K562 (cell line): ENCODE measurements around the gene APBA2. TPM values are rescaled to one million over a fixed set of nuclear protein-coding genes. Genes with fewer than 3 reads are reported as not detected.

Source experiments
- CAMTA2 ChIP-seq: fragments of 250-450 bp; sonication (Bioruptor Pico); conservative IDR thresholded peaks from 2 replicates; pipeline ENCODE4 v1.5.1; 2022
- FOS ChIP-seq: IDR thresholded peaks from 3 replicates; pipeline ENCODE4 v1.6.1; 2011; ENCODE audit not compliant: insufficient read length; ENCODE audit errors: extremely low read depth
- FOXA1 ChIP-seq: fragments of 450-650 bp; IDR thresholded peaks from 2 replicates; pipeline ENCODE4 v1.6.1; 2016; ENCODE audit warnings: mild to moderate bottlenecking, borderline replicate concordance
- HNRNPLL ChIP-seq: fragments of 200-400 bp; formaldehyde crosslinking; IDR thresholded peaks from 2 replicates; pipeline ENCODE4 v1.6.1; 2017; ENCODE audit warnings: low read length, low read depth, mild to moderate bottlenecking; ENCODE audit not compliant: poor library complexity, severe bottlenecking
- MYNN ChIP-seq, 2 experiments: sonication (generic); formaldehyde crosslinking in 1 of 2; IDR thresholded peaks; 2 replicates each; pipeline versions ENCODE4 v1.5.0 to v1.6.1; 2016 to 2020; ENCODE audit warnings: antibody characterized with exemption in 1 of 2, missing genetic modification reagents in 1 of 2
- NFYB ChIP-seq: IDR thresholded peaks from 2 replicates; pipeline ENCODE4 v1.6.1; 2011; ENCODE audit warnings: mild to moderate bottlenecking, moderate library complexity; ENCODE audit not compliant: insufficient read length; ENCODE audit errors: extremely low read depth
- PRPF4 ChIP-seq: fragments of 200-400 bp; formaldehyde crosslinking; IDR thresholded peaks from one replicate; pipeline ENCODE4 v1.6.1; 2017; ENCODE audit warnings: low read length, low read depth, mild to moderate bottlenecking; ENCODE audit not compliant: insufficient read depth, poor library complexity, severe bottlenecking
- ZFP36 ChIP-seq: fragments of 150-350 bp; IDR thresholded peaks from 2 replicates; pipeline ENCODE4 v1.6.1; 2018; ENCODE audit warnings: low read length, low read depth; ENCODE audit not compliant: partially characterized antibody
- ZNF212 ChIP-seq: fragments of 450-650 bp; formaldehyde crosslinking; IDR thresholded peaks from 2 replicates; pipeline ENCODE4 v1.4.0; 2020; ENCODE audit warnings: mild to moderate bottlenecking
- ZNF445 ChIP-seq: fragments of 250-450 bp; sonication (Bioruptor Pico); IDR thresholded peaks from 2 replicates; pipeline ENCODE4 v1.4.0; 2020; ENCODE audit warnings: low read depth, mild to moderate bottlenecking, moderate library complexity
- polyA plus RNA-seq, 8 experiments: library from polyadenylated mRNA; depleted of rRNA in 4 of 8; stranded (reverse) in 5 of 8; unstranded in 3 of 8; fragments of >200 nt; fragmentation: Nextera tagmentation in 2 of 8; fragmentation: Illumina TruSeq in 1 of 8; extraction: Ambion mirVana in 2 of 8; extraction: Trizol in 1 of 8; gene quantifications; 2 replicates each; pipeline versions ENCODE4 v1.2.1 to v1.2.3, GENCODE V29; 2011 to 2014; ENCODE audit warnings: inconsistent platforms in 1 of 8, missing spikeins in 1 of 8
- total RNA-seq, 7 experiments: library from RNA; depleted of rRNA in 6 of 7; stranded (reverse); fragments of >200 nt in 6 of 7; fragmentation: Illumina TruSeq in 2 of 7; extraction: Trizol in 2 of 7; gene quantifications; 2 replicates each; pipeline versions ENCODE4 v1.2.1 to v1.2.3, GENCODE V29; 2011 to 2021; ENCODE audit warnings: low replicate concordance in 1 of 7
- TF ChIP-seq, protein P1 (sequence below): fragments of 450-650 bp; conservative IDR thresholded peaks from 2 replicates; pipeline ENCODE4 v1.6.1; 2016; ENCODE audit warnings: missing genetic modification characterization, low read depth, mild to moderate bottlenecking, control low read depth, missing compliant biosample characterization
- TF ChIP-seq, protein P2 (sequence below): sonication (generic); formaldehyde crosslinking; IDR thresholded peaks from 2 replicates; pipeline ENCODE4 v1.8.1; 2023; ENCODE audit warnings: mild to moderate bottlenecking, missing genetic modification reagents
- TF ChIP-seq, protein P3 (sequence below): fragments of 250-450 bp; sonication (Bioruptor Pico); IDR thresholded peaks from 2 replicates; pipeline ENCODE4 v1.5.0; 2021
- TF ChIP-seq, protein P4 (sequence below): sonication (generic); formaldehyde crosslinking; IDR thresholded peaks from 2 replicates; pipeline ENCODE4 v1.8.1; 2023; ENCODE audit warnings: missing genetic modification reagents, mild to moderate bottlenecking, borderline replicate concordance
- TF ChIP-seq, protein P5 (sequence below): fragments of 450-650 bp; formaldehyde crosslinking; IDR thresholded peaks from 2 replicates; pipeline ENCODE4 v1.4.0; 2022; ENCODE audit warnings: mild to moderate bottlenecking, moderate library complexity

Gene APBA2
- total and polyA plus RNA-seq, 9 of the 15 experiments (the other 6 are each of a cell fraction or from before 2014, with no cell fraction given): 0.24 to 40.9 (median 25.2) TPM

DNA sequence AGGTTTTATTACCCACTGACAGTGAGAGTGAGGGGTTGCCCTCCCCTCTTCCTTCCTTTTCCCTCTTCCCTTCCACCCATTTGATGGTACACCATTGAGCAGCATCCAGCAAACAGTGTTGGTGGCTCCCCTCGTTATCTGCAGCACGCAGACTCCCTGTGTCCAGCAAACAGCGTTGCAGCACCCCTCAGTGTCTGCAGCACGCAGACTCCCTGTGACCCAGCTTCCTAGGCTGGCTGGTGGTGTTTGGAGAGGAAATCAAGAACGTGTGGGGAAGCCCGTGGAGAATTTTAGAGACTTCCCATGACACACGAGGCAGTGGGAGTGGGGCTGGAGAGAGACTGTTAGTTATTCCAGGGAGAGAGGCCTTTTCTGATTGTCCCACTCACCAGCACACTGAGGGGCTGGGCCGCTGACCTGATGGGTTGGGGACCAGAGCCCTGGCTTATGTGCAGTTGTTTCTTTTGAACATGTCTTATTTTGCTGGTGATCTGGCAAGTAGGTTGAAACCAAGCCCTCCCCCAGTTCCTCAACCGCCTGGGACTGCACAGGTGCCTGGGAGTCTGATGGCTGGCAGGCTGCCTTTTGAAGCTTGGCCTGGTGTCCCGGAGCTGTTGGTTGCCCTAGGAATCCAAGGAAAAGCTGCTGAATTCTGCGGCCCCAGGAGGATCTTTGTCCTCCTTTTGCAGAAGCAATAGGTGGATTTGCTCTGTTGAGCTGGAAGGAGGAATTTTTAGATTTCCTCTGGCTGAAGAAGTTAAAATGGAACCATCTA is 19.0 kb downstream of the APBA2 start (continued):
- TF ChIP-seq, protein P1, sequence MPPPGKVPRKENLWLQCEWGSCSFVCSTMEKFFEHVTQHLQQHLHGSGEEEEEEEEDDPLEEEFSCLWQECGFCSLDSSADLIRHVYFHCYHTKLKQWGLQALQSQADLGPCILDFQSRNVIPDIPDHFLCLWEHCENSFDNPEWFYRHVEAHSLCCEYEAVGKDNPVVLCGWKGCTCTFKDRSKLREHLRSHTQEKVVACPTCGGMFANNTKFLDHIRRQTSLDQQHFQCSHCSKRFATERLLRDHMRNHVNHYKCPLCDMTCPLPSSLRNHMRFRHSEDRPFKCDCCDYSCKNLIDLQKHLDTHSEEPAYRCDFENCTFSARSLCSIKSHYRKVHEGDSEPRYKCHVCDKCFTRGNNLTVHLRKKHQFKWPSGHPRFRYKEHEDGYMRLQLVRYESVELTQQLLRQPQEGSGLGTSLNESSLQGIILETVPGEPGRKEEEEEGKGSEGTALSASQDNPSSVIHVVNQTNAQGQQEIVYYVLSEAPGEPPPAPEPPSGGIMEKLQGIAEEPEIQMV: no peak
- TF ChIP-seq MYNN (IDR thresholded peaks at IDR 0.05) (no peak), MYNN (CRISPR knock-in tag; IDR thresholded peaks at IDR 0.05) (no peak), FOXA1 (no peak), ZFP36 (no peak), HNRNPLL (peak; percentile 71), FOS (no peak), NFYB (no peak), PRPF4 (no peak), ZNF212 (CRISPR knock-in tag) (no peak), ZNF445 (CRISPR knock-in tag) (no peak), CAMTA2 (CRISPR knock-in tag) (no peak)
- TF ChIP-seq, protein P2, sequence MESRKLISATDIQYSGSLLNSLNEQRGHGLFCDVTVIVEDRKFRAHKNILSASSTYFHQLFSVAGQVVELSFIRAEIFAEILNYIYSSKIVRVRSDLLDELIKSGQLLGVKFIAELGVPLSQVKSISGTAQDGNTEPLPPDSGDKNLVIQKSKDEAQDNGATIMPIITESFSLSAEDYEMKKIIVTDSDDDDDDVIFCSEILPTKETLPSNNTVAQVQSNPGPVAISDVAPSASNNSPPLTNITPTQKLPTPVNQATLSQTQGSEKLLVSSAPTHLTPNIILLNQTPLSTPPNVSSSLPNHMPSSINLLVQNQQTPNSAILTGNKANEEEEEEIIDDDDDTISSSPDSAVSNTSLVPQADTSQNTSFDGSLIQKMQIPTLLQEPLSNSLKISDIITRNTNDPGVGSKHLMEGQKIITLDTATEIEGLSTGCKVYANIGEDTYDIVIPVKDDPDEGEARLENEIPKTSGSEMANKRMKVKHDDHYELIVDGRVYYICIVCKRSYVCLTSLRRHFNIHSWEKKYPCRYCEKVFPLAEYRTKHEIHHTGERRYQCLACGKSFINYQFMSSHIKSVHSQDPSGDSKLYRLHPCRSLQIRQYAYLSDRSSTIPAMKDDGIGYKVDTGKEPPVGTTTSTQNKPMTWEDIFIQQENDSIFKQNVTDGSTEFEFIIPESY: no peak; the same call in 1 of the 2 replicates
- TF ChIP-seq, protein P3, sequence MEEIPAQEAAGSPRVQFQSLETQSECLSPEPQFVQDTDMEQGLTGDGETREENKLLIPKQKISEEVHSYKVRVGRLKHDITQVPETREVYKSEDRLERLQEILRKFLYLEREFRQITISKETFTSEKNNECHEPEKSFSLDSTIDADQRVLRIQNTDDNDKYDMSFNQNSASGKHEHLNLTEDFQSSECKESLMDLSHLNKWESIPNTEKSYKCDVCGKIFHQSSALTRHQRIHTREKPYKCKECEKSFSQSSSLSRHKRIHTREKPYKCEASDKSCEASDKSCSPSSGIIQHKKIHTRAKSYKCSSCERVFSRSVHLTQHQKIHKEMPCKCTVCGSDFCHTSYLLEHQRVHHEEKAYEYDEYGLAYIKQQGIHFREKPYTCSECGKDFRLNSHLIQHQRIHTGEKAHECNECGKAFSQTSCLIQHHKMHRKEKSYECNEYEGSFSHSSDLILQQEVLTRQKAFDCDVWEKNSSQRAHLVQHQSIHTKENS (CRISPR knock-in tag): no peak
- TF ChIP-seq, protein P4, sequence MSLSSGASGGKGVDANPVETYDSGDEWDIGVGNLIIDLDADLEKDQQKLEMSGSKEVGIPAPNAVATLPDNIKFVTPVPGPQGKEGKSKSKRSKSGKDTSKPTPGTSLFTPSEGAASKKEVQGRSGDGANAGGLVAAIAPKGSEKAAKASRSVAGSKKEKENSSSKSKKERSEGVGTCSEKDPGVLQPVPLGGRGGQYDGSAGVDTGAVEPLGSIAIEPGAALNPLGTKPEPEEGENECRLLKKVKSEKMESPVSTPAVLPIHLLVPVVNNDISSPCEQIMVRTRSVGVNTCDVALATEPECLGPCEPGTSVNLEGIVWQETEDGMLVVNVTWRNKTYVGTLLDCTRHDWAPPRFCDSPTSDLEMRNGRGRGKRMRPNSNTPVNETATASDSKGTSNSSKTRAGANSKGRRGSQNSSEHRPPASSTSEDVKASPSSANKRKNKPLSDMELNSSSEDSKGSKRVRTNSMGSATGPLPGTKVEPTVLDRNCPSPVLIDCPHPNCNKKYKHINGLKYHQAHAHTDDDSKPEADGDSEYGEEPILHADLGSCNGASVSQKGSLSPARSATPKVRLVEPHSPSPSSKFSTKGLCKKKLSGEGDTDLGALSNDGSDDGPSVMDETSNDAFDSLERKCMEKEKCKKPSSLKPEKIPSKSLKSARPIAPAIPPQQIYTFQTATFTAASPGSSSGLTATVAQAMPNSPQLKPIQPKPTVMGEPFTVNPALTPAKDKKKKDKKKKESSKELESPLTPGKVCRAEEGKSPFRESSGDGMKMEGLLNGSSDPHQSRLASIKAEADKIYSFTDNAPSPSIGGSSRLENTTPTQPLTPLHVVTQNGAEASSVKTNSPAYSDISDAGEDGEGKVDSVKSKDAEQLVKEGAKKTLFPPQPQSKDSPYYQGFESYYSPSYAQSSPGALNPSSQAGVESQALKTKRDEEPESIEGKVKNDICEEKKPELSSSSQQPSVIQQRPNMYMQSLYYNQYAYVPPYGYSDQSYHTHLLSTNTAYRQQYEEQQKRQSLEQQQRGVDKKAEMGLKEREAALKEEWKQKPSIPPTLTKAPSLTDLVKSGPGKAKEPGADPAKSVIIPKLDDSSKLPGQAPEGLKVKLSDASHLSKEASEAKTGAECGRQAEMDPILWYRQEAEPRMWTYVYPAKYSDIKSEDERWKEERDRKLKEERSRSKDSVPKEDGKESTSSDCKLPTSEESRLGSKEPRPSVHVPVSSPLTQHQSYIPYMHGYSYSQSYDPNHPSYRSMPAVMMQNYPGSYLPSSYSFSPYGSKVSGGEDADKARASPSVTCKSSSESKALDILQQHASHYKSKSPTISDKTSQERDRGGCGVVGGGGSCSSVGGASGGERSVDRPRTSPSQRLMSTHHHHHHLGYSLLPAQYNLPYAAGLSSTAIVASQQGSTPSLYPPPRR (CRISPR knock-in tag): no peak
- TF ChIP-seq, protein P5, sequence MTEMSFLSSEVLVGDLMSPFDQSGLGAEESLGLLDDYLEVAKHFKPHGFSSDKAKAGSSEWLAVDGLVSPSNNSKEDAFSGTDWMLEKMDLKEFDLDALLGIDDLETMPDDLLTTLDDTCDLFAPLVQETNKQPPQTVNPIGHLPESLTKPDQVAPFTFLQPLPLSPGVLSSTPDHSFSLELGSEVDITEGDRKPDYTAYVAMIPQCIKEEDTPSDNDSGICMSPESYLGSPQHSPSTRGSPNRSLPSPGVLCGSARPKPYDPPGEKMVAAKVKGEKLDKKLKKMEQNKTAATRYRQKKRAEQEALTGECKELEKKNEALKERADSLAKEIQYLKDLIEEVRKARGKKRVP (CRISPR knock-in tag): no peak
